IMR-90 (cell line): ENCODE data around the gene DACT2. TPM values are rescaled to one million over a fixed set of nuclear protein-coding genes. Genes with fewer than 3 reads are reported as not detected.

Experiments used
- ATAC-seq: fragments of 200-7000 bp; cut with Tn5 transposase; 2 replicates; pipeline ENCODE4 v1.9.1; 2020; ENCODE audit warnings: low read depth, mild to moderate bottlenecking, moderate library complexity
- BruUV-seq: library from RNA; stranded (reverse); fragments of 400-500 nt; replicated peaks from 2 replicates; lab custom pipeline; 2021; lab: Mats Ljungman, UMichigan
- CTCF ChIA-PET: fragments of 300-600 bp; formaldehyde crosslinking; extraction: SDS; loops from one replicate; lab custom pipeline; 2021; ENCODE audit warnings: antibody characterized with exemption; lab: Yijun Ruan, JAX
- POLR2A ChIA-PET: fragments of 300-600 bp; sonication (Branson Sonifier 250); formaldehyde crosslinking; loops from one replicate; lab custom pipeline; 2022; ENCODE audit warnings: antibody characterized with exemption; ENCODE audit not compliant: unreplicated experiment; lab: Charles Lee
- DNase-seq: peaks from one replicate; pipeline ENCODE4 v3.0.0; 2013
- H2AFZ ChIP-seq: replicated peaks from 2 replicates; pipeline ENCODE3; 2013; ENCODE audit warnings: low read length, mild to moderate bottlenecking; ENCODE audit not compliant: poor library complexity
- H2AK5ac ChIP-seq: 2 replicates; pipeline ENCODE4 v1.6.1; 2013; ENCODE audit warnings: low read depth, low read length, inconsistent platforms
- H2AK9ac ChIP-seq: replicated peaks from 2 replicates; pipeline ENCODE3; 2013; ENCODE audit warnings: mild to moderate bottlenecking, low read depth, low read length, moderate library complexity; ENCODE audit not compliant: poor library complexity
- H2BK120ac ChIP-seq: 2 replicates; pipeline ENCODE4 v1.6.1; 2013; ENCODE audit warnings: low read depth, low read length, inconsistent platforms
- H2BK15ac ChIP-seq: 3 replicates; pipeline ENCODE4 v1.6.1; 2013; ENCODE audit warnings: low read depth, low read length, inconsistent platforms
- H2BK20ac ChIP-seq: 2 replicates; pipeline ENCODE4 v1.6.1; 2013; ENCODE audit warnings: low read depth, mild to moderate bottlenecking, inconsistent platforms, low read length, moderate library complexity
- H2BK5ac ChIP-seq: 2 replicates; pipeline ENCODE4 v1.6.1; 2013; ENCODE audit warnings: mild to moderate bottlenecking, low read depth, low read length, inconsistent platforms; ENCODE audit not compliant: poor library complexity, severe bottlenecking
- H3K14ac ChIP-seq: replicated peaks from 2 replicates; pipeline ENCODE4 v1.6.1; 2013; ENCODE audit warnings: low read depth, low read length, inconsistent platforms
- H3K18ac ChIP-seq: 2 replicates; pipeline ENCODE4 v1.6.1; 2013; ENCODE audit warnings: low read depth, low read length, control low read depth
- H3K23ac ChIP-seq: 2 replicates; pipeline ENCODE4 v1.6.1; 2013; ENCODE audit warnings: low read depth, low read length, inconsistent platforms
- H3K27ac ChIP-seq: 2 replicates; pipeline ENCODE4 v1.5.1; 2013; ENCODE audit warnings: mild to moderate bottlenecking, control low read depth, low read length; ENCODE audit not compliant: insufficient read depth
- H3K27me3 ChIP-seq: 2 replicates; pipeline ENCODE4 v1.6.1; 2013; ENCODE audit warnings: low read length; ENCODE audit not compliant: control insufficient read depth, insufficient read depth
- H3K36me3 ChIP-seq: 2 replicates; pipeline ENCODE4 v1.6.1; 2013; ENCODE audit warnings: low read length, mixed read lengths; ENCODE audit not compliant: control insufficient read depth, insufficient read depth
- H3K4ac ChIP-seq: 2 replicates; pipeline ENCODE4 v1.6.1; 2013; ENCODE audit warnings: low read depth, low read length, inconsistent platforms
- H3K4me1 ChIP-seq: 2 replicates; pipeline ENCODE4 v1.6.1; 2013; ENCODE audit warnings: low read length, mixed read lengths; ENCODE audit not compliant: control insufficient read depth, insufficient read depth
- H3K4me2 ChIP-seq: 2 replicates; pipeline ENCODE4 v1.6.1; 2013; ENCODE audit warnings: low read depth, mild to moderate bottlenecking, control low read depth, low read length, moderate library complexity
- H3K4me3 ChIP-seq: 2 replicates; pipeline ENCODE4 v1.5.1; 2013; ENCODE audit warnings: low read depth, mild to moderate bottlenecking, control low read depth, low read length, moderate library complexity; ENCODE audit not compliant: insufficient read depth
- H3K56ac ChIP-seq: 2 replicates; pipeline ENCODE4 v1.6.1; 2013; ENCODE audit warnings: low read length, inconsistent platforms; ENCODE audit not compliant: insufficient read depth; ENCODE audit errors: extremely low read depth
- H3K79me1 ChIP-seq, 2 experiments: 2 replicates each; pipeline ENCODE4 v1.6.1; 2013; ENCODE audit warnings: low read length in 2 of 2, inconsistent platforms in 1 of 2, low read depth in 1 of 2
- H3K9ac ChIP-seq: 2 replicates; pipeline ENCODE4 v1.6.1; 2013; ENCODE audit warnings: low read depth, low read length, control low read depth
- H3K9me1 ChIP-seq: 2 replicates; pipeline ENCODE4 v1.6.1; 2013; ENCODE audit warnings: low read length, inconsistent platforms; ENCODE audit not compliant: insufficient read depth
- H3K9me3 ChIP-seq: 2 replicates; pipeline ENCODE4 v1.6.1; 2013; ENCODE audit warnings: low read length; ENCODE audit not compliant: control insufficient read depth, insufficient read depth
- H4K20me1 ChIP-seq: 2 replicates; pipeline ENCODE4 v1.6.1; 2013; ENCODE audit warnings: low read length, inconsistent platforms; ENCODE audit not compliant: insufficient read depth
- H4K5ac ChIP-seq: 2 replicates; pipeline ENCODE4 v1.6.1; 2013; ENCODE audit warnings: mild to moderate bottlenecking, low read depth, low read length, control low read depth
- H4K8ac ChIP-seq, 2 experiments: 2 replicates each; pipeline ENCODE4 v1.6.1; 2013; ENCODE audit warnings: low read depth in 2 of 2, low read length in 2 of 2, control low read depth in 1 of 2, inconsistent platforms in 1 of 2
- H4K91ac ChIP-seq: 2 replicates; pipeline ENCODE4 v1.6.1; 2013; ENCODE audit warnings: low read depth, low read length, inconsistent platforms; ENCODE audit not compliant: insufficient read depth
- BHLHE40 ChIP-seq: fragments of 150-350 bp; IDR thresholded peaks from 2 replicates; pipeline ENCODE4 v1.6.1; 2016; ENCODE audit warnings: mild to moderate bottlenecking, low read depth, low read length
- CEBPB ChIP-seq: IDR thresholded peaks from 2 replicates; pipeline ENCODE4 v1.6.1; 2012; ENCODE audit warnings: low read depth, low read length, improper control_type of control experiment
- CHD1 ChIP-seq: IDR thresholded peaks from 2 replicates; pipeline ENCODE4 v1.6.1; 2012; ENCODE audit warnings: low read depth, low read length, improper control_type of control experiment
- CTCF ChIP-seq: conservative IDR thresholded peaks from 2 replicates; pipeline ENCODE4 v1.5.1; 2012; ENCODE audit warnings: mild to moderate bottlenecking, low read depth, low read length, improper control_type of control experiment
- ELK1 ChIP-seq: fragments of 150-350 bp; IDR thresholded peaks from 2 replicates; pipeline ENCODE4 v1.6.1; 2016; ENCODE audit warnings: low read depth, mild to moderate bottlenecking, low read length, moderate library complexity, borderline replicate concordance
- FOS ChIP-seq: fragments of 150-350 bp; IDR thresholded peaks from 2 replicates; pipeline ENCODE4 v1.6.1; 2016; ENCODE audit warnings: low read depth, low read length
- MAFK ChIP-seq: IDR thresholded peaks from 2 replicates; pipeline ENCODE4 v1.6.1; 2012; ENCODE audit warnings: low read depth, low read length, improper control_type of control experiment
- MAZ ChIP-seq: IDR thresholded peaks from 2 replicates; pipeline ENCODE4 v1.6.1; 2012; ENCODE audit warnings: low read depth, mild to moderate bottlenecking, low read length, improper control_type of control experiment, moderate library complexity, borderline replicate concordance
- RAD21 ChIP-seq: IDR thresholded peaks from 2 replicates; pipeline ENCODE4 v1.6.1; 2012; ENCODE audit warnings: low read length, improper control_type of control experiment
- RCOR1 ChIP-seq: IDR thresholded peaks from 2 replicates; pipeline ENCODE4 v1.6.1; 2012; ENCODE audit warnings: mild to moderate bottlenecking, low read length, improper control_type of control experiment; ENCODE audit not compliant: insufficient replicate concordance
- SMC3 ChIP-seq: fragments of 150-350 bp; IDR thresholded peaks from 2 replicates; pipeline ENCODE4 v1.6.1; 2016; ENCODE audit warnings: low read depth, mild to moderate bottlenecking, antibody characterized with exemption, low read length, moderate library complexity
- WGBS, 2 experiments: methylation state at CpG; one replicate each; pipeline versions ENCODE4 v1.1.5 to v1.1.7; 2013; ENCODE audit warnings: missing lambda C conversion rate in 2 of 2; ENCODE audit not compliant: insufficient read length in 1 of 2; ENCODE audit errors: extremely low coverage in 2 of 2; 5-methylcytosine and 5-hydroxymethylcytosine counted together
- dilution Hi-C: fragments of 300-500 bp; cut with HindIII; formaldehyde crosslinking; loops from one replicate; pipeline ENCODE4 v1.14.3; 2018; ENCODE audit warnings: low sequenced_read_pairs; ENCODE audit not compliant: unreplicated experiment
- in situ Hi-C: fragments of 300-500 bp; cut with MboI; formaldehyde crosslinking; loops from 3 replicates; pipeline ENCODE4 v1.14.3; 2019; ENCODE audit warnings: low sequenced_read_pairs, inconsistent platforms, mixed read lengths
- intact Hi-C: fragments of 100-400 bp; cut with micrococcal nuclease; formaldehyde crosslinking; loops from 2 replicates; pipeline ENCODE4 v1.10.0; 2022
- polyA plus RNA-seq, 3 experiments: library from polyadenylated mRNA; depleted of rRNA; stranded (reverse); fragments of >200 nt; gene quantifications; 2 replicates each; pipeline ENCODE4 v1.2.3, GENCODE V29; 2012; ENCODE audit warnings: low replicate concordance in 1 of 3
- total RNA-seq: library from RNA; depleted of rRNA; stranded (reverse); fragments of >200 nt; gene quantifications from 2 replicates; pipeline ENCODE4 v1.2.3, GENCODE V29; 2012

Gene DACT2
- total and polyA plus RNA-seq, 2 of the 4 experiments (the other 2 are of a cell fraction): not detected

GRCh38 chr6:168365422-168366165 lies 46.0 kb upstream of the DACT2 start:
- dilution Hi-C loops: no loop called here
- Histone ChIP-seq H4K20me1 (no peaks in the 10 kb centered on the region), H4K5ac (no peak overlapping the region), H3K9ac (no peak overlapping the region), H2BK120ac (no peak overlapping the region), H4K8ac (no peak overlapping the region), H3K4me2 (no peak overlapping the region), H3K79me1 (no peaks in the 10 kb centered on the region), H3K9me1 (no peaks in the 10 kb centered on the region), H3K14ac (no peak overlapping the region), H3K4ac (no peak overlapping the region), H3K36me3 (no peaks in the 10 kb centered on the region), H2AK5ac (no peak overlapping the region), H2BK20ac (no peak overlapping the region), H2BK15ac (no peak overlapping the region), H3K27me3 (no peaks in the 10 kb centered on the region), H3K23ac (no peak overlapping the region), H3K27ac (no peak overlapping the region), H2BK5ac (no peak overlapping the region), H2AFZ (no peak overlapping the region), H3K18ac (no peak overlapping the region), H3K4me3 (no peak overlapping the region), H3K4me1 (no peaks in the 10 kb centered on the region), H4K91ac (no peak overlapping the region), H2AK9ac (no peak overlapping the region), H3K56ac (no peak overlapping the region), H3K9me3 (peaks cover 34% of the 10 kb centered on the region)
- intact Hi-C loops: no loop called here
- BruUV-seq: no TSS peak
- ChIA-PET CTCF (no interaction called here), POLR2A (no interaction called here)
- 92% methylated on average over 5 of the region's 24 CpGs; no CpG with 5 or more reads in 1 of the 2 experiments for WGBS, 2 experiments
- no peak for TF ChIP-seq MAZ
- no peak for TF ChIP-seq CTCF
- no peak for TF ChIP-seq RAD21
- TF ChIP-seq RCOR1: no peak
- no peak for TF ChIP-seq SMC3
- TF ChIP-seq BHLHE40: no peak
- no peak for TF ChIP-seq FOS
- TF ChIP-seq CHD1: no peak
- no peak for TF ChIP-seq ELK1
- TF ChIP-seq CEBPB: no peak
- TF ChIP-seq MAFK: no peak
- DNase-seq (no peak), ATAC-seq (no peak)
- in situ Hi-C loops: no loop called here
